WTC11 (cell line): Measurements from ENCODE around the gene EDC3. TPM values are rescaled to one million over a fixed set of nuclear protein-coding genes. Genes with fewer than 3 reads are reported as not detected.

Experiments
- ELF4 ChIP-seq: sonication (generic); formaldehyde crosslinking; IDR thresholded peaks from 2 replicates; pipeline ENCODE4 v1.8.1; 2022; ENCODE audit warnings: low read depth, mild to moderate bottlenecking, moderate library complexity, missing genetic modification reagents
- ESRRA ChIP-seq: sonication (generic); formaldehyde crosslinking; IDR thresholded peaks from 2 replicates; pipeline ENCODE4 v1.8.1; 2022; ENCODE audit warnings: mild to moderate bottlenecking, missing genetic modification reagents, borderline replicate concordance
- GRHL2 ChIP-seq: fragments of 250-450 bp; sonication (Bioruptor Pico); IDR thresholded peaks from 2 replicates; pipeline ENCODE4 v1.8.0; 2022; ENCODE audit warnings: mild to moderate bottlenecking, moderate library complexity; ENCODE audit not compliant: insufficient replicate concordance, severe bottlenecking
- IRF2 ChIP-seq: sonication (generic); formaldehyde crosslinking; IDR thresholded peaks from 2 replicates; pipeline ENCODE4 v1.8.0; 2022; ENCODE audit warnings: low read depth, missing genetic modification reagents, borderline replicate concordance
- MXD4 ChIP-seq: fragments of 250-450 bp; sonication (Bioruptor Pico); IDR thresholded peaks from 2 replicates; pipeline ENCODE4 v1.8.0; 2021; ENCODE audit warnings: mild to moderate bottlenecking, moderate library complexity, borderline replicate concordance
- NFYB ChIP-seq: sonication (generic); formaldehyde crosslinking; conservative IDR thresholded peaks from 2 replicates; pipeline ENCODE4 v1.8.0; 2022; ENCODE audit warnings: low read depth, missing genetic modification reagents
- NR2C2 ChIP-seq: sonication (generic); formaldehyde crosslinking; IDR thresholded peaks from 2 replicates; pipeline ENCODE4 v1.8.0; 2022; ENCODE audit warnings: mild to moderate bottlenecking, missing genetic modification reagents
- PRRX2 ChIP-seq: fragments of 250-450 bp; sonication (Bioruptor Pico); IDR thresholded peaks from 2 replicates; pipeline ENCODE4 v1.8.0; 2021; ENCODE audit warnings: mild to moderate bottlenecking
- RELA ChIP-seq: sonication (generic); formaldehyde crosslinking; IDR thresholded peaks from 2 replicates; pipeline ENCODE4 v1.8.1; 2022; ENCODE audit warnings: missing genetic modification reagents, mild to moderate bottlenecking, borderline replicate concordance
- SMAD3 ChIP-seq: sonication (generic); formaldehyde crosslinking; IDR thresholded peaks from 2 replicates; pipeline ENCODE4 v1.8.0; 2022; ENCODE audit warnings: missing genetic modification reagents, mild to moderate bottlenecking, borderline replicate concordance
- ZNF138 ChIP-seq: sonication (generic); formaldehyde crosslinking; conservative IDR thresholded peaks from 2 replicates; pipeline ENCODE4 v1.8.1; 2022; ENCODE audit warnings: mild to moderate bottlenecking, moderate library complexity, missing genetic modification reagents
- ZNF219 ChIP-seq: sonication (generic); formaldehyde crosslinking; IDR thresholded peaks from 2 replicates; pipeline ENCODE4 v1.8.0; 2023; ENCODE audit warnings: missing genetic modification reagents, mild to moderate bottlenecking, borderline replicate concordance
- ZNF232 ChIP-seq: sonication (generic); formaldehyde crosslinking; IDR thresholded peaks from 2 replicates; pipeline ENCODE4 v1.8.0; 2022; ENCODE audit warnings: mild to moderate bottlenecking, missing genetic modification reagents
- total RNA-seq: library from RNA; stranded (reverse); gene quantifications from 3 replicates; pipeline ENCODE4 v1.2.3, GENCODE V29; 2021
- TF ChIP-seq, protein P1 (sequence below): fragments of 200-600 bp; IDR thresholded peaks from 2 replicates; pipeline ENCODE4 v1.8.0; 2022; ENCODE audit warnings: antibody characterized with exemption
- TF ChIP-seq, protein P2 (sequence below): sonication (generic); formaldehyde crosslinking; IDR thresholded peaks from 2 replicates; pipeline ENCODE4 v1.8.0; 2022; ENCODE audit warnings: mild to moderate bottlenecking, missing genetic modification reagents
- TF ChIP-seq, protein P3 (sequence below): sonication (generic); formaldehyde crosslinking; IDR thresholded peaks from 2 replicates; pipeline ENCODE4 v1.8.1; 2023; ENCODE audit warnings: mild to moderate bottlenecking, missing genetic modification reagents, moderate library complexity
- TF ChIP-seq, protein P4 (sequence below): fragments of 250-450 bp; sonication (Bioruptor Pico); IDR thresholded peaks from 2 replicates; pipeline ENCODE4 v1.8.0; 2021; ENCODE audit warnings: mild to moderate bottlenecking
- TF ChIP-seq, protein P5 (sequence below): sonication (generic); formaldehyde crosslinking; IDR thresholded peaks from 2 replicates; pipeline ENCODE4 v1.8.1; 2022; ENCODE audit warnings: low read depth, missing genetic modification reagents, borderline replicate concordance
- TF ChIP-seq, protein P6 (sequence below): sonication (generic); formaldehyde crosslinking; IDR thresholded peaks from 2 replicates; pipeline ENCODE4 v1.8.1; 2023; ENCODE audit warnings: mild to moderate bottlenecking, missing genetic modification reagents, moderate library complexity
- TF ChIP-seq, protein P7 (sequence below): sonication (generic); formaldehyde crosslinking; IDR thresholded peaks from 2 replicates; pipeline ENCODE4 v1.8.0; 2022; ENCODE audit warnings: mild to moderate bottlenecking, missing genetic modification reagents
- TF ChIP-seq, protein P8 (sequence below): fragments of 250-450 bp; sonication (Bioruptor Pico); IDR thresholded peaks from 2 replicates; pipeline ENCODE4 v1.9.0; 2021; ENCODE audit warnings: mild to moderate bottlenecking, borderline replicate concordance
- TF ChIP-seq, protein P9 (sequence below): sonication (generic); formaldehyde crosslinking; IDR thresholded peaks from 2 replicates; pipeline ENCODE4 v1.8.0; 2023; ENCODE audit warnings: missing genetic modification reagents
- TF ChIP-seq, protein P10 (sequence below): sonication (generic); formaldehyde crosslinking; IDR thresholded peaks from 2 replicates; pipeline ENCODE4 v1.8.1; 2022; ENCODE audit warnings: mild to moderate bottlenecking, moderate library complexity, missing genetic modification reagents

The EDC3 gene
- total RNA-seq, 1 experiment from 2014 or later: 54.7 TPM

DNA sequence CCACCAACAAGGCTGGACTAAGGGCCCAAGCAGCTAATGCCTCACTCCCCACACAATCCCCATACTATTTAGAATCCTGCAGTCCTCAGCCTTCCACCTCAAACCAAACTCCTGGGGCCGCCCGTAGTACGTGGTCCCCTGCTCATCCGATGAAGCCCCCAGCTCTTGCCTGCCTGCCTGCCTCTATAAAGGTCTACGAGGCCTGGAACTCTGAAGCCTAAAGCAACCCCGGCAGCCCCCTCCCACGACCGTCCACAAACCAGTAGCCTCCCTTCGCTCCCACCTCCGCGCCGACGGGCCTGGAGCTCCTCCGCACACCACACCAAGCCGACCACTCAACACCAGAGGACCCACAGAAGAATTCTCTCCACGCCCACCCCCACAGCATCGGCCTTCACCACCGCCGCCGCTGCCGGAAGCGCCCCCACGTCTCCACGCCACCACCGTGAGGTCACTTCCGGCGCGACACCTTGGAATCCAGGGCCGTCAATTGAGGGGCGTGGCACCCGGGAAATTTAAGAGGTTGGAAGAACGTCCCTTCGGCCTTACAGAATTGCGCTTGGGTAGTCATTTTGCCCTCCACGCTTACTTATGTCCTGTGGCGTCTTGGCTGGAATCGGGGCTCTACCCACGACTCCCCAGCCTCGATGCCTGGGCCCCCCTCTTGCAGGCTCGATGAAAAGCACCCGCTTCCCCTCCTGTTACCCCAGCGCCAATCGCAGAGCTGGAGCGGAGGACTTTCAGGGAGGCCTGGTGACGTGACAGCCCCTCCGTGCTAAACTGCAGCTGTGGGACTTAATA lies at the start of gene EDC3 (continued):
- TF ChIP-seq NR2C2 (CRISPR knock-in tag) (no peak), GRHL2 (CRISPR knock-in tag) (no peak), SMAD3 (CRISPR knock-in tag) (no peak), ZNF232 (CRISPR knock-in tag) (no peak), ZNF138 (CRISPR knock-in tag) (no peak), PRRX2 (no peak), ELF4 (no peak), RELA (CRISPR knock-in tag) (no peak), ESRRA (no peak), ZNF219 (no peak), NFYB (no peak), MXD4 (CRISPR knock-in tag) (no peak), IRF2 (CRISPR knock-in tag) (no peak)
- TF ChIP-seq, protein P1, sequence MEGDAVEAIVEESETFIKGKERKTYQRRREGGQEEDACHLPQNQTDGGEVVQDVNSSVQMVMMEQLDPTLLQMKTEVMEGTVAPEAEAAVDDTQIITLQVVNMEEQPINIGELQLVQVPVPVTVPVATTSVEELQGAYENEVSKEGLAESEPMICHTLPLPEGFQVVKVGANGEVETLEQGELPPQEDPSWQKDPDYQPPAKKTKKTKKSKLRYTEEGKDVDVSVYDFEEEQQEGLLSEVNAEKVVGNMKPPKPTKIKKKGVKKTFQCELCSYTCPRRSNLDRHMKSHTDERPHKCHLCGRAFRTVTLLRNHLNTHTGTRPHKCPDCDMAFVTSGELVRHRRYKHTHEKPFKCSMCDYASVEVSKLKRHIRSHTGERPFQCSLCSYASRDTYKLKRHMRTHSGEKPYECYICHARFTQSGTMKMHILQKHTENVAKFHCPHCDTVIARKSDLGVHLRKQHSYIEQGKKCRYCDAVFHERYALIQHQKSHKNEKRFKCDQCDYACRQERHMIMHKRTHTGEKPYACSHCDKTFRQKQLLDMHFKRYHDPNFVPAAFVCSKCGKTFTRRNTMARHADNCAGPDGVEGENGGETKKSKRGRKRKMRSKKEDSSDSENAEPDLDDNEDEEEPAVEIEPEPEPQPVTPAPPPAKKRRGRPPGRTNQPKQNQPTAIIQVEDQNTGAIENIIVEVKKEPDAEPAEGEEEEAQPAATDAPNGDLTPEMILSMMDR: no peak
- TF ChIP-seq, protein P2, sequence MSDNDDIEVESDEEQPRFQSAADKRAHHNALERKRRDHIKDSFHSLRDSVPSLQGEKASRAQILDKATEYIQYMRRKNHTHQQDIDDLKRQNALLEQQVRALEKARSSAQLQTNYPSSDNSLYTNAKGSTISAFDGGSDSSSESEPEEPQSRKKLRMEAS: peak; percentile 79; the same call in 1 of the 2 replicates
- TF ChIP-seq, protein P3, sequence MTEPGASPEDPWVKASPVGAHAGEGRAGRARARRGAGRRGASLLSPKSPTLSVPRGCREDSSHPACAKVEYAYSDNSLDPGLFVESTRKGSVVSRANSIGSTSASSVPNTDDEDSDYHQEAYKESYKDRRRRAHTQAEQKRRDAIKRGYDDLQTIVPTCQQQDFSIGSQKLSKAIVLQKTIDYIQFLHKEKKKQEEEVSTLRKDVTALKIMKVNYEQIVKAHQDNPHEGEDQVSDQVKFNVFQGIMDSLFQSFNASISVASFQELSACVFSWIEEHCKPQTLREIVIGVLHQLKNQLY (CRISPR knock-in tag): no peak
- TF ChIP-seq, protein P4, sequence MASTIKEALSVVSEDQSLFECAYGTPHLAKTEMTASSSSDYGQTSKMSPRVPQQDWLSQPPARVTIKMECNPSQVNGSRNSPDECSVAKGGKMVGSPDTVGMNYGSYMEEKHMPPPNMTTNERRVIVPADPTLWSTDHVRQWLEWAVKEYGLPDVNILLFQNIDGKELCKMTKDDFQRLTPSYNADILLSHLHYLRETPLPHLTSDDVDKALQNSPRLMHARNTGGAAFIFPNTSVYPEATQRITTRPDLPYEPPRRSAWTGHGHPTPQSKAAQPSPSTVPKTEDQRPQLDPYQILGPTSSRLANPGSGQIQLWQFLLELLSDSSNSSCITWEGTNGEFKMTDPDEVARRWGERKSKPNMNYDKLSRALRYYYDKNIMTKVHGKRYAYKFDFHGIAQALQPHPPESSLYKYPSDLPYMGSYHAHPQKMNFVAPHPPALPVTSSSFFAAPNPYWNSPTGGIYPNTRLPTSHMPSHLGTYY: no peak
- TF ChIP-seq, protein P5, sequence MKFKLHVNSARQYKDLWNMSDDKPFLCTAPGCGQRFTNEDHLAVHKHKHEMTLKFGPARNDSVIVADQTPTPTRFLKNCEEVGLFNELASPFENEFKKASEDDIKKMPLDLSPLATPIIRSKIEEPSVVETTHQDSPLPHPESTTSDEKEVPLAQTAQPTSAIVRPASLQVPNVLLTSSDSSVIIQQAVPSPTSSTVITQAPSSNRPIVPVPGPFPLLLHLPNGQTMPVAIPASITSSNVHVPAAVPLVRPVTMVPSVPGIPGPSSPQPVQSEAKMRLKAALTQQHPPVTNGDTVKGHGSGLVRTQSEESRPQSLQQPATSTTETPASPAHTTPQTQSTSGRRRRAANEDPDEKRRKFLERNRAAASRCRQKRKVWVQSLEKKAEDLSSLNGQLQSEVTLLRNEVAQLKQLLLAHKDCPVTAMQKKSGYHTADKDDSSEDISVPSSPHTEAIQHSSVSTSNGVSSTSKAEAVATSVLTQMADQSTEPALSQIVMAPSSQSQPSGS (CRISPR knock-in tag): no peak
- TF ChIP-seq, protein P6, sequence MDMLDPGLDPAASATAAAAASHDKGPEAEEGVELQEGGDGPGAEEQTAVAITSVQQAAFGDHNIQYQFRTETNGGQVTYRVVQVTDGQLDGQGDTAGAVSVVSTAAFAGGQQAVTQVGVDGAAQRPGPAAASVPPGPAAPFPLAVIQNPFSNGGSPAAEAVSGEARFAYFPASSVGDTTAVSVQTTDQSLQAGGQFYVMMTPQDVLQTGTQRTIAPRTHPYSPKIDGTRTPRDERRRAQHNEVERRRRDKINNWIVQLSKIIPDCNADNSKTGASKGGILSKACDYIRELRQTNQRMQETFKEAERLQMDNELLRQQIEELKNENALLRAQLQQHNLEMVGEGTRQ (CRISPR knock-in tag): no peak
- TF ChIP-seq, protein P7, sequence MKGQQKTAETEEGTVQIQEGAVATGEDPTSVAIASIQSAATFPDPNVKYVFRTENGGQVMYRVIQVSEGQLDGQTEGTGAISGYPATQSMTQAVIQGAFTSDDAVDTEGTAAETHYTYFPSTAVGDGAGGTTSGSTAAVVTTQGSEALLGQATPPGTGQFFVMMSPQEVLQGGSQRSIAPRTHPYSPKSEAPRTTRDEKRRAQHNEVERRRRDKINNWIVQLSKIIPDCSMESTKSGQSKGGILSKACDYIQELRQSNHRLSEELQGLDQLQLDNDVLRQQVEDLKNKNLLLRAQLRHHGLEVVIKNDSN (CRISPR knock-in tag): peak; percentile 61; the same call in 1 of the 2 replicates
- TF ChIP-seq, protein P8, sequence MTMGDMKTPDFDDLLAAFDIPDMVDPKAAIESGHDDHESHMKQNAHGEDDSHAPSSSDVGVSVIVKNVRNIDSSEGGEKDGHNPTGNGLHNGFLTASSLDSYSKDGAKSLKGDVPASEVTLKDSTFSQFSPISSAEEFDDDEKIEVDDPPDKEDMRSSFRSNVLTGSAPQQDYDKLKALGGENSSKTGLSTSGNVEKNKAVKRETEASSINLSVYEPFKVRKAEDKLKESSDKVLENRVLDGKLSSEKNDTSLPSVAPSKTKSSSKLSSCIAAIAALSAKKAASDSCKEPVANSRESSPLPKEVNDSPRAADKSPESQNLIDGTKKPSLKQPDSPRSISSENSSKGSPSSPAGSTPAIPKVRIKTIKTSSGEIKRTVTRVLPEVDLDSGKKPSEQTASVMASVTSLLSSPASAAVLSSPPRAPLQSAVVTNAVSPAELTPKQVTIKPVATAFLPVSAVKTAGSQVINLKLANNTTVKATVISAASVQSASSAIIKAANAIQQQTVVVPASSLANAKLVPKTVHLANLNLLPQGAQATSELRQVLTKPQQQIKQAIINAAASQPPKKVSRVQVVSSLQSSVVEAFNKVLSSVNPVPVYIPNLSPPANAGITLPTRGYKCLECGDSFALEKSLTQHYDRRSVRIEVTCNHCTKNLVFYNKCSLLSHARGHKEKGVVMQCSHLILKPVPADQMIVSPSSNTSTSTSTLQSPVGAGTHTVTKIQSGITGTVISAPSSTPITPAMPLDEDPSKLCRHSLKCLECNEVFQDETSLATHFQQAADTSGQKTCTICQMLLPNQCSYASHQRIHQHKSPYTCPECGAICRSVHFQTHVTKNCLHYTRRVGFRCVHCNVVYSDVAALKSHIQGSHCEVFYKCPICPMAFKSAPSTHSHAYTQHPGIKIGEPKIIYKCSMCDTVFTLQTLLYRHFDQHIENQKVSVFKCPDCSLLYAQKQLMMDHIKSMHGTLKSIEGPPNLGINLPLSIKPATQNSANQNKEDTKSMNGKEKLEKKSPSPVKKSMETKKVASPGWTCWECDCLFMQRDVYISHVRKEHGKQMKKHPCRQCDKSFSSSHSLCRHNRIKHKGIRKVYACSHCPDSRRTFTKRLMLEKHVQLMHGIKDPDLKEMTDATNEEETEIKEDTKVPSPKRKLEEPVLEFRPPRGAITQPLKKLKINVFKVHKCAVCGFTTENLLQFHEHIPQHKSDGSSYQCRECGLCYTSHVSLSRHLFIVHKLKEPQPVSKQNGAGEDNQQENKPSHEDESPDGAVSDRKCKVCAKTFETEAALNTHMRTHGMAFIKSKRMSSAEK (CRISPR knock-in tag): no peak
- TF ChIP-seq, protein P9, sequence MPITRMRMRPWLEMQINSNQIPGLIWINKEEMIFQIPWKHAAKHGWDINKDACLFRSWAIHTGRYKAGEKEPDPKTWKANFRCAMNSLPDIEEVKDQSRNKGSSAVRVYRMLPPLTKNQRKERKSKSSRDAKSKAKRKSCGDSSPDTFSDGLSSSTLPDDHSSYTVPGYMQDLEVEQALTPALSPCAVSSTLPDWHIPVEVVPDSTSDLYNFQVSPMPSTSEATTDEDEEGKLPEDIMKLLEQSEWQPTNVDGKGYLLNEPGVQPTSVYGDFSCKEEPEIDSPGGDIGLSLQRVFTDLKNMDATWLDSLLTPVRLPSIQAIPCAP: no peak
- TF ChIP-seq, protein P10, sequence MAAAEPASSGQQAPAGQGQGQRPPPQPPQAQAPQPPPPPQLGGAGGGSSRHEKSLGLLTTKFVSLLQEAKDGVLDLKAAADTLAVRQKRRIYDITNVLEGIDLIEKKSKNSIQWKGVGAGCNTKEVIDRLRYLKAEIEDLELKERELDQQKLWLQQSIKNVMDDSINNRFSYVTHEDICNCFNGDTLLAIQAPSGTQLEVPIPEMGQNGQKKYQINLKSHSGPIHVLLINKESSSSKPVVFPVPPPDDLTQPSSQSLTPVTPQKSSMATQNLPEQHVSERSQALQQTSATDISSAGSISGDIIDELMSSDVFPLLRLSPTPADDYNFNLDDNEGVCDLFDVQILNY (CRISPR knock-in tag): no peak
